Smooth muscle cell (in vitro differentiated cells): ENCODE data around the gene CAMSAP1. TPM values are rescaled to one million over a fixed set of nuclear protein-coding genes. Genes with fewer than 3 reads are reported as not detected.

Experiments
- DNase-seq: peaks from one replicate; lab custom pipeline; 2025; ENCODE audit not compliant: unreplicated experiment; lab: John Stamatoyannopoulos, UW
- H2AFZ ChIP-seq: fragments of 200-600 bp; sonication (generic); 2 replicates; pipeline ENCODE4 v1.6.0; 2016; ENCODE audit warnings: antibody characterized with exemption, low read depth, mild to moderate bottlenecking
- H3F3A ChIP-seq: fragments of 200-600 bp; sonication (generic); 2 replicates; pipeline ENCODE4 v1.6.0; 2017; ENCODE audit warnings: antibody characterized with exemption, low read depth
- H3K27ac ChIP-seq: fragments of 200-600 bp; sonication (generic); 2 replicates; pipeline ENCODE4 v1.5.1; 2016; ENCODE audit warnings: low read depth, mild to moderate bottlenecking
- H3K27me3 ChIP-seq: fragments of 200-600 bp; sonication (generic); 2 replicates; pipeline ENCODE4 v1.6.1; 2016; ENCODE audit warnings: low read depth, mild to moderate bottlenecking
- H3K36me3 ChIP-seq: fragments of 200-600 bp; sonication (generic); 2 replicates; pipeline ENCODE4 v1.5.1; 2016; ENCODE audit warnings: low read depth
- H3K4me1 ChIP-seq: fragments of 200-600 bp; sonication (generic); 2 replicates; pipeline ENCODE4 v1.5.1; 2016; ENCODE audit warnings: low read depth
- H3K4me2 ChIP-seq: fragments of 200-600 bp; sonication (generic); 2 replicates; pipeline ENCODE4 v1.6.0; 2016; ENCODE audit warnings: mild to moderate bottlenecking
- H3K4me3 ChIP-seq: fragments of 200-600 bp; sonication (generic); 2 replicates; pipeline ENCODE4 v1.5.1; 2016; ENCODE audit warnings: mild to moderate bottlenecking
- H3K79me2 ChIP-seq: fragments of 200-600 bp; sonication (generic); 2 replicates; pipeline ENCODE4 v1.6.0; 2016; ENCODE audit warnings: low read depth, mild to moderate bottlenecking
- H3K9ac ChIP-seq: fragments of 200-600 bp; sonication (generic); 2 replicates; pipeline ENCODE4 v1.6.0; 2016; ENCODE audit warnings: low read depth
- H3K9me3 ChIP-seq: fragments of 200-600 bp; sonication (generic); replicated peaks from 2 replicates; pipeline ENCODE4 v1.5.1; 2016; ENCODE audit warnings: low read depth
- H4K20me1 ChIP-seq: fragments of 200-600 bp; sonication (generic); 2 replicates; pipeline ENCODE4 v1.6.0; 2016; ENCODE audit warnings: low read depth
- WGBS: methylation state at CpG from one replicate; pipeline ENCODE4 v1.1.7; 2016; ENCODE audit warnings: low lambda C conversion rate; 5-methylcytosine and 5-hydroxymethylcytosine counted together
- polyA plus RNA-seq: library from polyadenylated mRNA; unstranded; fragments of >200 nt; fragmentation: Nextera tagmentation; extraction: Ambion mirVana; gene quantifications from 2 replicates; pipeline ENCODE4 v1.2.1, GENCODE V29; 2016
- total RNA-seq: library from RNA; depleted of rRNA; stranded (reverse); fragments of >200 nt; gene quantifications from 2 replicates; pipeline ENCODE4 v1.2.3, GENCODE V29; 2014
- TF ChIP-seq, protein P1 (sequence below): fragments of 200-600 bp; sonication (generic); IDR thresholded peaks from 2 replicates; pipeline ENCODE4 v1.5.1; 2017; ENCODE audit warnings: borderline replicate concordance, mild to moderate bottlenecking, antibody characterized with exemption; ENCODE audit not compliant: insufficient read depth, poor library complexity, severe bottlenecking

Gene CAMSAP1
- total and polyA plus RNA-seq, 2 experiments from 2014 or later: 5.4 to 17.8 TPM

DNA sequence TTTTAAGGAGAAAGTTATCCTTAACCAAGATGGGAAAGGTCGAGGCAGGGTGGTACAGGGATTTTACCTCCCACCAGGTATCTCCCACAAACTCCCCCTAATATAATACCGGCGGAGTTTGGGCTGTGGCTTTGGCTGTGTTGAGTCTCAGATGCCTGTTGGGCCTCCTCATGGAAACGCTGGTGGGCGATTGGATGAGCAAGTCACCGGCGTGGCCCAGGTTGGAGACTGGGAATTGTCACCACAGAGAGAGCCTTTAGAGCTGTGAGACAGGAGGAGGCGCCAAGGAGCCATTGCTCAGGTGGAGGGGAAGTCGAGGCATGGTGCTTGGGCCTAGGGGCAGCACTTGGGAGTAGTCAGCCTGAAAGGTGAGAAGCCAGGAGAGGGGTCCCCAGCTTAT, 3.4 kb upstream of the CAMSAP1 start:
- Histone ChIP-seq H3K27ac (no peak overlapping the region), H3K27me3 (no peaks in the 10 kb centered on the region), H2AFZ (no peak overlapping the region), H3K4me1 (peaks cover 13% of the 10 kb centered on the region), H3K4me2 (no peak overlapping the region), H3F3A (peaks cover 5% of the 10 kb centered on the region), H3K9me3 (peaks cover 4% of the 10 kb centered on the region), H3K36me3 (peaks cover 23% of the 10 kb centered on the region), H3K79me2 (peaks cover 32% of the 10 kb centered on the region), H3K9ac (no peak overlapping the region), H4K20me1 (peaks cover 8% of the 10 kb centered on the region), H3K4me3 (no peak overlapping the region)
- WGBS: 98% methylated on average over 9 of the region's 9 CpGs
- DNase-seq: no peak
- TF ChIP-seq, protein P1, sequence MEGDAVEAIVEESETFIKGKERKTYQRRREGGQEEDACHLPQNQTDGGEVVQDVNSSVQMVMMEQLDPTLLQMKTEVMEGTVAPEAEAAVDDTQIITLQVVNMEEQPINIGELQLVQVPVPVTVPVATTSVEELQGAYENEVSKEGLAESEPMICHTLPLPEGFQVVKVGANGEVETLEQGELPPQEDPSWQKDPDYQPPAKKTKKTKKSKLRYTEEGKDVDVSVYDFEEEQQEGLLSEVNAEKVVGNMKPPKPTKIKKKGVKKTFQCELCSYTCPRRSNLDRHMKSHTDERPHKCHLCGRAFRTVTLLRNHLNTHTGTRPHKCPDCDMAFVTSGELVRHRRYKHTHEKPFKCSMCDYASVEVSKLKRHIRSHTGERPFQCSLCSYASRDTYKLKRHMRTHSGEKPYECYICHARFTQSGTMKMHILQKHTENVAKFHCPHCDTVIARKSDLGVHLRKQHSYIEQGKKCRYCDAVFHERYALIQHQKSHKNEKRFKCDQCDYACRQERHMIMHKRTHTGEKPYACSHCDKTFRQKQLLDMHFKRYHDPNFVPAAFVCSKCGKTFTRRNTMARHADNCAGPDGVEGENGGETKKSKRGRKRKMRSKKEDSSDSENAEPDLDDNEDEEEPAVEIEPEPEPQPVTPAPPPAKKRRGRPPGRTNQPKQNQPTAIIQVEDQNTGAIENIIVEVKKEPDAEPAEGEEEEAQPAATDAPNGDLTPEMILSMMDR: no peak

DNA sequence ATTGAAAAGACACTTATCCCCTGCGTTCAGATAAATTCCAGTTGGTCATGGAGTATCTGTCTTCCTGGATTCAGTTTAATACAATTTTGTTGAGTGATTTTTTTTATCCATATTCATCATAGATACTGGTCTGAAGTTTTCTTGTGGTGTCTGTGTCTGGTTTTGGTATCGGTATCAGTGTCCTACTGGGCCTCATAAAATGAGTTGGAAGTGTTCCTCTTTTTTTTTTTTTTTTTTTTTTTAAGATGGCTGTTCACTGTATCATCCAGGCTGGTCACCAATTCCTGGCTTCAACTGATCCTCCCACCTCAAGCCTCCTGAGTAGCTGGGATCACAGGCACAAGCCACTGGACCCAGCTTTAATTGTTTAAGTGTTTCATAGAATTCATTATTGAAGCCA, 2.9 kb upstream of the CAMSAP1 start:
- Histone ChIP-seq H3K4me1 (peaks cover 18% of the 10 kb centered on the region), H2AFZ (no peak overlapping the region), H3K4me3 (no peak overlapping the region), H3K9me3 (no peaks in the 10 kb centered on the region), H3K4me2 (no peak overlapping the region), H4K20me1 (peaks cover 14% of the 10 kb centered on the region), H3K79me2 (peaks cover 35% of the 10 kb centered on the region), H3K27me3 (no peaks in the 10 kb centered on the region), H3K9ac (no peak overlapping the region), H3K36me3 (peaks cover 17% of the 10 kb centered on the region), H3F3A (peaks cover 11% of the 10 kb centered on the region), H3K27ac (no peak overlapping the region)
- TF ChIP-seq, protein P1: no peak
- WGBS: 96% methylated on average over 2 of the region's 2 CpGs
- no peak for DNase-seq

DNA sequence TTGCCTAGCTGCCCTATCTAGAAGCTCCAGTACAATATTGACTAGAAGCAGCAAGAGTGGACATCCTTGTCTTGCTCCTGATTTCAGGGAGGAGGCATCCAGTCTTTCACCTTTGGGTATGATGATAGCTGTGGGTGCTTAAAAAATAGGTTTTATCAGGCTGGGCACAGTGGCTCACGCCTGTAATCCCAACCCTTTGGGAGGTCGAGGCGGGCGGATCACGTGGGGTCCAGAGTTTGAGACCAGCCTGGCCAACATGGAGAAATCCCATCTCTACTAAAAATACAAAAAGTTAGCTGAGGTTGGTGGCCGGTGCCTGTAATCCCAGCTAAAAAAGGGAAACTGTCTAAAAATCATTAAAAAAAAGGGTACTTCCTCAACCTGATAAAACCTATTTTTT, 2.0 kb upstream of the CAMSAP1 start:
- H3K36me3 ChIP-seq: peaks cover 15% of the 10 kb centered on the region
- 97% methylated on average over 6 of the region's 6 CpGs for WGBS

DNA sequence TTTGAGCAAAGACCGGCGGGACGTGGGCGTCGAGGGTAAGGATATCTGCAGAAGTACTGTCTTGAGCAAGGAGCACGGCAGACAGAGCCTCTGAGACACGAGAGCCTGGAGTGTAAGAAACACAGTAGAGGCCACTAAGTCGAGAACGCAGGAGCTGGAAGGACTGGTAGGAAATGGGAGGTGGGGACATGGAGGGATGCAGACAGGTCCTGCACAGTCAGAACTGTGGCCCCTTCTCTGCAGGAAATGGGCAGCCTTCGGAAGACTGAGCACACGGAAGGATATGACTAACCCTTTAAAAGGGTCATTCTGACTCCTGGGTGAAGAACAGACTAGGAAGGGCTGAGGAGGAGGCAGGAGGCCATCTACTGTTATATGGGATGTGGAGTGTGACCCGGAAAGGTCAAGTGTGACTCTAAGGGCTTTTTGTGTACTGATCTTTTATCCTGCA, 1.4 kb upstream of the CAMSAP1 start:
- peaks cover 49% of the 10 kb centered on the region for H3K79me2 ChIP-seq
- no peaks in the 10 kb centered on the region for H3K9me3 ChIP-seq
- no peak overlapping the region for H2AFZ ChIP-seq
- H3K27me3 ChIP-seq: no peaks in the 10 kb centered on the region
- H3K4me2 ChIP-seq: peak overlapping the region; percentile 96
- TF ChIP-seq, protein P1: no peak
- peaks cover 12% of the 10 kb centered on the region for H3K36me3 ChIP-seq
- peak overlapping the region; percentile 93 for H3K4me3 ChIP-seq
- 80% methylated on average over 12 of the region's 12 CpGs for WGBS
- no peak for DNase-seq
- peaks cover 28% of the 10 kb centered on the region for H4K20me1 ChIP-seq
- no peak overlapping the region for H3K27ac ChIP-seq
- no peak overlapping the region for H3K9ac ChIP-seq
- H3K4me1 ChIP-seq: peaks cover 21% of the 10 kb centered on the region
- peaks cover 19% of the 10 kb centered on the region for H3F3A ChIP-seq

More for the DNA sequence above, 2.0 kb upstream of the CAMSAP1 start:
- H4K20me1 ChIP-seq: peaks cover 22% of the 10 kb centered on the region
- H3K9ac ChIP-seq: no peak overlapping the region
- H3K4me3 ChIP-seq: no peak overlapping the region
- peaks cover 44% of the 10 kb centered on the region for H3K79me2 ChIP-seq
- no peaks in the 10 kb centered on the region for H3K27me3 ChIP-seq
- TF ChIP-seq, protein P1: no peak
- H3K9me3 ChIP-seq: no peaks in the 10 kb centered on the region
- peaks cover 18% of the 10 kb centered on the region for H3F3A ChIP-seq
- DNase-seq: no peak
- no peak overlapping the region for H2AFZ ChIP-seq
- H3K4me2 ChIP-seq: peak overlapping the region; percentile 16
- H3K27ac ChIP-seq: no peak overlapping the region
- peaks cover 19% of the 10 kb centered on the region for H3K4me1 ChIP-seq
